ENCODE data around the gene FANCI.

DNA sequence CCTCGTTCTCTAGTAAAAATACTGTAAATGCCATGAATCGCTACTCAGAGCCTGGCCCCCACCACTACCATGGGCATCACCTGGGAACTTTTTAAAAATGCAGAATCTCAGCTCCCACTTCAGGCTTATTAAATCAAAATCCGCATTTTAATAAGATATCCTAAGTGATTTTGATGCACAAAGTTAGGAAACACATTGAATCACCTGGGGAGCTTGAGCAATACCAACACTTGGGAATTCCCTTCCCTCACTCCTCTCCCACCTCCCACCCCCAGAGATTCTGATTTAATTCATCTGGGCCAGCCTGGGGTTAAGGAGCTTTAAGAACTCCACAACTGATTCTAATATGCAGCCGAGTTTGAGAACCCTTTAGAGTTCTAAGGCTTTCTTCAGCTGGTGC is 49.2 kb upstream of the FANCI start:
- TF ChIP-seq, protein P1, sequence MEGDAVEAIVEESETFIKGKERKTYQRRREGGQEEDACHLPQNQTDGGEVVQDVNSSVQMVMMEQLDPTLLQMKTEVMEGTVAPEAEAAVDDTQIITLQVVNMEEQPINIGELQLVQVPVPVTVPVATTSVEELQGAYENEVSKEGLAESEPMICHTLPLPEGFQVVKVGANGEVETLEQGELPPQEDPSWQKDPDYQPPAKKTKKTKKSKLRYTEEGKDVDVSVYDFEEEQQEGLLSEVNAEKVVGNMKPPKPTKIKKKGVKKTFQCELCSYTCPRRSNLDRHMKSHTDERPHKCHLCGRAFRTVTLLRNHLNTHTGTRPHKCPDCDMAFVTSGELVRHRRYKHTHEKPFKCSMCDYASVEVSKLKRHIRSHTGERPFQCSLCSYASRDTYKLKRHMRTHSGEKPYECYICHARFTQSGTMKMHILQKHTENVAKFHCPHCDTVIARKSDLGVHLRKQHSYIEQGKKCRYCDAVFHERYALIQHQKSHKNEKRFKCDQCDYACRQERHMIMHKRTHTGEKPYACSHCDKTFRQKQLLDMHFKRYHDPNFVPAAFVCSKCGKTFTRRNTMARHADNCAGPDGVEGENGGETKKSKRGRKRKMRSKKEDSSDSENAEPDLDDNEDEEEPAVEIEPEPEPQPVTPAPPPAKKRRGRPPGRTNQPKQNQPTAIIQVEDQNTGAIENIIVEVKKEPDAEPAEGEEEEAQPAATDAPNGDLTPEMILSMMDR (conservative IDR thresholded peaks at IDR 0.05): no peak
- no peak for TF ChIP-seq ZFX (IDR thresholded peaks at IDR 0.05)
